ENCODE measurements around the gene CEP162.
"Not testable (repeated sequence)": the region's sequence is repeated elsewhere in the genome, so short reads cannot be mapped to it uniquely, and the experiment has no call there.

- not testable (repeated sequence) for TF ChIP-seq ASH2L (IDR thresholded peaks at IDR 0.05; ENCODE audit: borderline replicate concordance, low read depth); PKNOX1 (IDR thresholded peaks at IDR 0.05); MXI1 (IDR thresholded peaks at IDR 0.05; ENCODE audit: low read depth, low read length); YY1 (IDR thresholded peaks at IDR 0.05; ENCODE audit: low read depth, low read length); BCL3 (IDR thresholded peaks at IDR 0.05; ENCODE audit: borderline replicate concordance, insufficient read depth, low read depth, low read length, poor library complexity, severe bottlenecking); TCF12 (IDR thresholded peaks at IDR 0.05; ENCODE audit: low read depth, low read length); POLR2A (IDR thresholded peaks at IDR 0.05; ENCODE audit: low read depth, low read length); MLLT1 (IDR thresholded peaks at IDR 0.05); ZZZ3 (IDR thresholded peaks at IDR 0.05; ENCODE audit: control insufficient read depth, insufficient read length, low read depth); NBN (IDR thresholded peaks at IDR 0.05); ZNF207 (IDR thresholded peaks at IDR 0.05; ENCODE audit: borderline replicate concordance); SRF (IDR thresholded peaks at IDR 0.05; ENCODE audit: low read depth in 2 of 2, low read length in 2 of 2); EZH2 (IDR thresholded peaks at IDR 0.05; ENCODE audit: borderline replicate concordance, control insufficient read depth, low read depth, low read length)
Measured at GRCh38 chr6:84223608-84224007, 3.8 kb downstream of the CEP162 start.
